Measurements from ENCODE around the gene TRMT11.

TRMT11 gene

GRCh38 chr6:126002755-126003679, 16.7 kb downstream of the TRMT11 start:
- H3K27ac ChIP-seq (ENCODE audit: low read depth, low read length, poor library complexity, severe bottlenecking), result no peak overlapping the region
- no peak overlapping the region for H3K4me3 ChIP-seq (ENCODE audit: low read depth, low read length, poor library complexity, severe bottlenecking)
- H3F3A ChIP-seq (ENCODE audit: insufficient read depth, low read length), result no peaks in the 10 kb centered on the region
- H3K9me3 ChIP-seq (ENCODE audit: low read length), result no peaks in the 10 kb centered on the region
- H3K79me2 ChIP-seq (ENCODE audit: insufficient read depth, low read length), result 0 out of 2 replicates have a peak, but pooled peaks cover 8% of the 10 kb centered on the region
- H3K4me1 ChIP-seq (ENCODE audit: insufficient read depth, low read length, severe bottlenecking), result no peaks in the 10 kb centered on the region
- H2AFZ ChIP-seq (ENCODE audit: low read length), result no peak overlapping the region
- TF ChIP-seq EZH2 (IDR thresholded peaks at IDR 0.05; ENCODE audit: borderline replicate concordance, low read length), result no peak
- TF ChIP-seq CTCF (IDR thresholded peaks at IDR 0.05; ENCODE audit: low read length), result no peak
- peaks cover 82% of the 10 kb centered on the region for H3K36me3 ChIP-seq (ENCODE audit: insufficient read depth, low read length)
- H3K9me2 ChIP-seq (ENCODE audit: low read depth, low read length), result no peaks in the 10 kb centered on the region
- no peaks in the 10 kb centered on the region for H4K20me1 ChIP-seq (ENCODE audit: insufficient read depth, low read length)
- no peak overlapping the region for H3K4me2 ChIP-seq (ENCODE audit: low read length)
- H3K27me3 ChIP-seq (ENCODE audit: insufficient read depth, low read length), result no peaks in the 10 kb centered on the region
- H3K9ac ChIP-seq (ENCODE audit: low read length), result no peak overlapping the region

- Histone ChIP-seq H3K9me2 (ENCODE audit: low read depth, low read length) (no peaks in the 10 kb centered on the region), H3K9me3 (ENCODE audit: low read length) (no peaks in the 10 kb centered on the region), H3K4me2 (ENCODE audit: low read length) (no peak overlapping the region), H3K4me1 (ENCODE audit: insufficient read depth, low read length, severe bottlenecking) (no peaks in the 10 kb centered on the region), H3K27ac (ENCODE audit: low read depth, low read length, poor library complexity, severe bottlenecking) (no peak overlapping the region), H3K27me3 (ENCODE audit: insufficient read depth, low read length) (no peaks in the 10 kb centered on the region), H4K20me1 (ENCODE audit: insufficient read depth, low read length) (no peaks in the 10 kb centered on the region), H3K4me3 (ENCODE audit: low read depth, low read length, poor library complexity, severe bottlenecking) (no peak overlapping the region), H3K79me2 (ENCODE audit: insufficient read depth, low read length) (0 out of 2 replicates have a peak, but pooled peaks cover 3% of the 10 kb centered on the region), H2AFZ (ENCODE audit: low read length) (no peak overlapping the region), H3K9ac (ENCODE audit: low read length) (no peak overlapping the region), H3F3A (ENCODE audit: insufficient read depth, low read length) (no peaks in the 10 kb centered on the region), H3K36me3 (ENCODE audit: insufficient read depth, low read length) (peaks cover 76% of the 10 kb centered on the region)
- TF ChIP-seq CTCF (IDR thresholded peaks at IDR 0.05; ENCODE audit: low read length), result no peak
- no peak for TF ChIP-seq EZH2 (IDR thresholded peaks at IDR 0.05; ENCODE audit: borderline replicate concordance, low read length)
Measured at GRCh38 chr6:126007800-126008199, 21.5 kb downstream of the TRMT11 start.

GRCh38 chr6:126010040-126010439, 23.7 kb downstream of the TRMT11 start:
- no peak overlapping the region for H3K4me2 ChIP-seq (ENCODE audit: low read length)
- H3K79me2 ChIP-seq (ENCODE audit: insufficient read depth, low read length), result no peaks in the 10 kb centered on the region
- no peaks in the 10 kb centered on the region for H3K9me3 ChIP-seq (ENCODE audit: low read length)
- H3K4me1 ChIP-seq (ENCODE audit: insufficient read depth, low read length, severe bottlenecking), result no peaks in the 10 kb centered on the region
- H3K27me3 ChIP-seq (ENCODE audit: insufficient read depth, low read length), result no peaks in the 10 kb centered on the region
- H4K20me1 ChIP-seq (ENCODE audit: insufficient read depth, low read length), result no peaks in the 10 kb centered on the region
- no peak overlapping the region for H3K4me3 ChIP-seq (ENCODE audit: low read depth, low read length, poor library complexity, severe bottlenecking)
- H3F3A ChIP-seq (ENCODE audit: insufficient read depth, low read length), result no peaks in the 10 kb centered on the region
- H2AFZ ChIP-seq (ENCODE audit: low read length), result no peak overlapping the region
- H3K27ac ChIP-seq (ENCODE audit: low read depth, low read length, poor library complexity, severe bottlenecking), result no peak overlapping the region
- H3K36me3 ChIP-seq (ENCODE audit: insufficient read depth, low read length), result peaks cover 77% of the 10 kb centered on the region
- no peak overlapping the region for H3K9ac ChIP-seq (ENCODE audit: low read length)
- H3K9me2 ChIP-seq (ENCODE audit: low read depth, low read length), result no peaks in the 10 kb centered on the region
- TF ChIP-seq CTCF (IDR thresholded peaks at IDR 0.05; ENCODE audit: low read length) (no peak), EZH2 (IDR thresholded peaks at IDR 0.05; ENCODE audit: borderline replicate concordance, low read length) (no peak)
